H9 (cell line): ENCODE measurements around the gene TPX2. TPM values are rescaled to one million over a fixed set of nuclear protein-coding genes. Genes with fewer than 3 reads are reported as not detected.

Experiments
- DNase-seq: peaks from one replicate; pipeline ENCODE4 v3.0.0-alpha.2; 2017
- H2AFZ ChIP-seq: one replicate; pipeline ENCODE4 v1.6.1; 2013; ENCODE audit warnings: mild to moderate bottlenecking, low read length, control low read depth, moderate library complexity
- H2AK5ac ChIP-seq: 2 replicates; pipeline ENCODE4 v1.6.1; 2013; ENCODE audit warnings: low read length, control low read depth, mixed read lengths; ENCODE audit not compliant: insufficient read length
- H2BK120ac ChIP-seq: one replicate; pipeline ENCODE4 v1.6.1; 2013; ENCODE audit warnings: low read depth, mild to moderate bottlenecking, low read length, control low read depth, inconsistent platforms; ENCODE audit not compliant: poor library complexity, severe bottlenecking
- H2BK12ac ChIP-seq: 2 replicates; pipeline ENCODE4 v1.6.1; 2013; ENCODE audit warnings: low read length, control low read depth, mixed read lengths, low read depth; ENCODE audit not compliant: insufficient read length
- H2BK15ac ChIP-seq: 2 replicates; pipeline ENCODE4 v1.6.1; 2013; ENCODE audit warnings: low read depth, low read length, control low read depth
- H2BK20ac ChIP-seq: one replicate; pipeline ENCODE4 v1.6.1; 2013; ENCODE audit warnings: low read depth, mild to moderate bottlenecking, low read length, control low read depth, inconsistent platforms; ENCODE audit not compliant: poor library complexity, severe bottlenecking
- H2BK5ac ChIP-seq: 2 replicates; pipeline ENCODE4 v1.6.1; 2013; ENCODE audit warnings: low read length, control low read depth, mixed read lengths; ENCODE audit not compliant: insufficient read length
- H3K14ac ChIP-seq: 2 replicates; pipeline ENCODE4 v1.6.1; 2013; ENCODE audit warnings: low read length, control low read depth; ENCODE audit not compliant: insufficient read depth
- H3K18ac ChIP-seq: 2 replicates; pipeline ENCODE4 v1.6.1; 2013; ENCODE audit warnings: low read depth, mild to moderate bottlenecking, mixed read lengths, low read length, control low read depth; ENCODE audit not compliant: insufficient read length
- H3K23ac ChIP-seq: 2 replicates; pipeline ENCODE4 v1.6.1; 2013; ENCODE audit warnings: low read length, control low read depth, mixed read lengths, low read depth; ENCODE audit not compliant: insufficient read length
- H3K23me2 ChIP-seq: 2 replicates; pipeline ENCODE4 v1.6.1; 2013; ENCODE audit warnings: low read depth, mild to moderate bottlenecking, mixed read lengths, low read length, control low read depth; ENCODE audit not compliant: insufficient read length, poor library complexity, severe bottlenecking
- H3K27ac ChIP-seq: 2 replicates; pipeline ENCODE4 v1.5.1; 2013; ENCODE audit warnings: low read length, control low read depth, mixed read lengths, low read depth; ENCODE audit not compliant: insufficient read length
- H3K27me3 ChIP-seq: 2 replicates; pipeline ENCODE4 v1.6.1; 2013; ENCODE audit warnings: low read length, control low read depth, inconsistent platforms; ENCODE audit not compliant: insufficient read depth
- H3K4ac ChIP-seq: 2 replicates; pipeline ENCODE4 v1.6.1; 2013; ENCODE audit warnings: low read depth, mild to moderate bottlenecking, control low read depth, inconsistent platforms, low read length, moderate library complexity
- H3K4me1 ChIP-seq: 2 replicates; pipeline ENCODE4 v1.6.1; 2013; ENCODE audit warnings: low read length, control low read depth, inconsistent platforms; ENCODE audit not compliant: insufficient read depth
- H3K4me2 ChIP-seq: 2 replicates; pipeline ENCODE4 v1.6.1; 2013; ENCODE audit warnings: low read length, control low read depth, mixed read lengths; ENCODE audit not compliant: insufficient read length, insufficient read depth
- H3K56ac ChIP-seq: 2 replicates; pipeline ENCODE4 v1.6.1; 2013; ENCODE audit warnings: low read depth, mild to moderate bottlenecking, mixed read lengths, low read length, control low read depth; ENCODE audit not compliant: insufficient read length
- H3K79me1 ChIP-seq: 2 replicates; pipeline ENCODE4 v1.6.1; 2013; ENCODE audit warnings: low read depth, mild to moderate bottlenecking, moderate library complexity, low read length, control low read depth, inconsistent platforms; ENCODE audit not compliant: insufficient read depth, poor library complexity, severe bottlenecking
- H3K79me2 ChIP-seq: 2 replicates; pipeline ENCODE4 v1.6.1; 2013; ENCODE audit warnings: low read length, control low read depth, inconsistent platforms; ENCODE audit not compliant: insufficient read depth
- H3K9ac ChIP-seq: 2 replicates; pipeline ENCODE4 v1.6.1; 2013; ENCODE audit warnings: low read length, control low read depth, mixed read lengths; ENCODE audit not compliant: insufficient read length; ENCODE audit errors: extremely low read depth
- H3K9me3 ChIP-seq: one replicate; pipeline ENCODE4 v1.6.1; 2013; ENCODE audit warnings: low read depth, low read length, inconsistent platforms; ENCODE audit not compliant: control insufficient read depth
- H3T11ph ChIP-seq: one replicate; pipeline ENCODE4 v1.6.1; 2013; ENCODE audit warnings: mild to moderate bottlenecking, low read length, control low read depth, inconsistent platforms
- H4K20me1 ChIP-seq: one replicate; pipeline ENCODE4 v1.6.1; 2013; ENCODE audit not compliant: control insufficient read depth, insufficient read length, insufficient read depth
- H4K5ac ChIP-seq: 2 replicates; pipeline ENCODE4 v1.6.1; 2013; ENCODE audit warnings: low read depth, mild to moderate bottlenecking, mixed read lengths, low read length, control low read depth; ENCODE audit not compliant: insufficient read length
- H4K8ac ChIP-seq: replicated peaks from 2 replicates; pipeline ENCODE4 v1.6.1; 2013; ENCODE audit warnings: low read length, control low read depth, mixed read lengths, low read depth; ENCODE audit not compliant: insufficient read length
- H4K91ac ChIP-seq: 2 replicates; pipeline ENCODE4 v1.6.1; 2013; ENCODE audit warnings: low read depth, mild to moderate bottlenecking, moderate library complexity, mixed read lengths, low read length, control low read depth; ENCODE audit not compliant: insufficient read length
- H3K27ac Mint-ChIP-seq, 3 experiments: 2 replicates in 2 of 3; 3 replicates in 1 of 3; pipeline ENCODE4 v1.8.0; 2020 to 2021; ENCODE audit warnings: mixed read lengths in 3 of 3, mild to moderate bottlenecking in 1 of 3, moderate library complexity in 1 of 3
- H3K27me3 Mint-ChIP-seq: 2 replicates; pipeline ENCODE4 v1.8.0; 2021; ENCODE audit warnings: low read depth, mild to moderate bottlenecking, moderate library complexity, mixed read lengths
- H3K36me3 Mint-ChIP-seq, 3 experiments: 2 replicates in 2 of 3; 3 replicates in 1 of 3; pipeline ENCODE4 v1.8.0; 2020 to 2021; ENCODE audit warnings: low read depth in 3 of 3, mixed read lengths in 3 of 3; ENCODE audit not compliant: insufficient read depth in 1 of 3
- H3K4me1 Mint-ChIP-seq, 2 experiments: 2 replicates each; pipeline ENCODE4 v1.8.0; 2020; ENCODE audit warnings: mixed read lengths in 2 of 2
- H3K4me3 Mint-ChIP-seq, 2 experiments: 2 replicates in 1 of 2; 3 replicates in 1 of 2; pipeline ENCODE4 v1.8.0; 2020 to 2021; ENCODE audit warnings: mild to moderate bottlenecking in 2 of 2, mixed read lengths in 2 of 2, moderate library complexity in 1 of 2
- H3K9me3 Mint-ChIP-seq, 2 experiments: 2 replicates in 1 of 2; 3 replicates in 1 of 2; pipeline ENCODE4 v1.8.0; 2020; ENCODE audit warnings: mild to moderate bottlenecking in 2 of 2, mixed read lengths in 2 of 2, moderate library complexity in 1 of 2
- WGBS: extraction: QIAGEN DNeasy Blood & Tissue Kit; methylation state at CpG from one replicate; pipeline ENCODE4 v1.1.7; 2013; ENCODE audit warnings: missing lambda C conversion rate, low lambda C conversion rate, mixed read lengths; ENCODE audit not compliant: insufficient read length; ENCODE audit errors: extremely low coverage; 5-methylcytosine and 5-hydroxymethylcytosine counted together
- total RNA-seq: library from RNA; stranded (reverse); gene quantifications from 2 replicates; pipeline ENCODE4 v1.2.1, GENCODE V29; 2021
- TF ChIP-seq, protein P1 (sequence below): fragments of 200-600 bp; sonication (generic); conservative IDR thresholded peaks from 3 replicates; pipeline ENCODE4 v1.8.0; 2021; ENCODE audit warnings: antibody characterized with exemption, mild to moderate bottlenecking

The TPX2 gene
- total RNA-seq, 1 experiment from 2014 or later = 161 TPM

DNA sequence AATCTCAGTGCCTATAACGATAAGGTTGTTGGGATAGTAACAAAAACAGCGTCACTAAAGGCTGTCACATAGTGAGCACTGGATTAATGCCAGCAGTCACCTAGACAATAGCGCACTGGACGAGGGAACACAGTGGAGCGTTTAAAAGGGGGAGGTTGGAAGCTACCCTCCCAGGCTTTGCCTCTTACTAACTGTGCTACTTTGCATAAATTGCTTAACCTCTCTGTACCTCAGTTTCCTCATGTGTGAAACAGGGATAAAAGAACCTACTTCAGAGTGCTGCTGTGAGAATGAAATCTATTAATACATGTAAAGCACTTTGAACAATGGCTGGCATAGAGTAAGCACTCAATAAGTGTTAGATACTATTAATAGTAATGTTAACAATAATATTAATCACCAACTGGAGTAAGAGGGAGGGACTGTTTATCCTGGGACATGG, 27.0 kb upstream of the TPX2 start:
- H3K27ac Mint-ChIP-seq = peak overlapping the region; percentile 42 to 90 (median 77); a peak in 3 of 7 replicates

More for the DNA sequence above, 27.0 kb upstream of the TPX2 start:
- peak overlapping the region; percentile 22; the same call in 1 of the 2 replicates for H3K14ac ChIP-seq
- H4K8ac ChIP-seq = no peak overlapping the region
- H3K23ac ChIP-seq = no peak overlapping the region
- no peak overlapping the region for H3T11ph ChIP-seq
- no peaks in the 10 kb centered on the region for H3K79me1 ChIP-seq
- no peak overlapping the region for H2AFZ ChIP-seq
- no peaks in the 10 kb centered on the region for H3K23me2 ChIP-seq
- no peak overlapping the region for H3K4me3 Mint-ChIP-seq
- H4K5ac ChIP-seq = no peak overlapping the region
- no peak overlapping the region for H2BK12ac ChIP-seq
- no peak overlapping the region for H2BK5ac ChIP-seq
- no peaks in the 10 kb centered on the region for H3K27me3 ChIP-seq
- no peaks in the 10 kb centered on the region for H3K9me3 ChIP-seq
- no peaks in the 10 kb centered on the region for H3K27me3 Mint-ChIP-seq
- no CpG with 5 or more reads among the region's 5 CpGs for WGBS
- H3K4me1 Mint-ChIP-seq = peaks cover 73 to 81% of the 10 kb centered on the region in 2 experiments
- H3K18ac ChIP-seq = no peak overlapping the region
- no peak overlapping the region for H3K4me2 ChIP-seq
- H3K4ac ChIP-seq = no peak overlapping the region
- no peak overlapping the region for H2AK5ac ChIP-seq
- no peak overlapping the region for H4K91ac ChIP-seq
- H3K9me3 Mint-ChIP-seq = no peaks in the 10 kb centered on the region
- H4K20me1 ChIP-seq = no peaks in the 10 kb centered on the region
- H3K56ac ChIP-seq = no peak overlapping the region
- peaks cover 4 to 61% (median 42%) of the 10 kb centered on the region in 3 experiments; a peak in 5 of 7 replicates for H3K36me3 Mint-ChIP-seq
- H2BK15ac ChIP-seq = no peak overlapping the region
- TF ChIP-seq, protein P1, sequence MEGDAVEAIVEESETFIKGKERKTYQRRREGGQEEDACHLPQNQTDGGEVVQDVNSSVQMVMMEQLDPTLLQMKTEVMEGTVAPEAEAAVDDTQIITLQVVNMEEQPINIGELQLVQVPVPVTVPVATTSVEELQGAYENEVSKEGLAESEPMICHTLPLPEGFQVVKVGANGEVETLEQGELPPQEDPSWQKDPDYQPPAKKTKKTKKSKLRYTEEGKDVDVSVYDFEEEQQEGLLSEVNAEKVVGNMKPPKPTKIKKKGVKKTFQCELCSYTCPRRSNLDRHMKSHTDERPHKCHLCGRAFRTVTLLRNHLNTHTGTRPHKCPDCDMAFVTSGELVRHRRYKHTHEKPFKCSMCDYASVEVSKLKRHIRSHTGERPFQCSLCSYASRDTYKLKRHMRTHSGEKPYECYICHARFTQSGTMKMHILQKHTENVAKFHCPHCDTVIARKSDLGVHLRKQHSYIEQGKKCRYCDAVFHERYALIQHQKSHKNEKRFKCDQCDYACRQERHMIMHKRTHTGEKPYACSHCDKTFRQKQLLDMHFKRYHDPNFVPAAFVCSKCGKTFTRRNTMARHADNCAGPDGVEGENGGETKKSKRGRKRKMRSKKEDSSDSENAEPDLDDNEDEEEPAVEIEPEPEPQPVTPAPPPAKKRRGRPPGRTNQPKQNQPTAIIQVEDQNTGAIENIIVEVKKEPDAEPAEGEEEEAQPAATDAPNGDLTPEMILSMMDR = no peak
- no peak for DNase-seq
- no peak overlapping the region for H3K9ac ChIP-seq
- no peaks in the 10 kb centered on the region; the same call in 1 of the 2 replicates for H3K79me2 ChIP-seq
- peaks cover 15% of the 10 kb centered on the region for H3K4me1 ChIP-seq
- no peak overlapping the region for H3K27ac ChIP-seq
- no peak overlapping the region for H2BK20ac ChIP-seq
- H2BK120ac ChIP-seq = no peak overlapping the region
